ENCODE data around the gene TNFAIP8L2. TPM values are rescaled to one million over a fixed set of nuclear protein-coding genes. Genes with fewer than 3 reads are reported as not detected.

Gene TNFAIP8L2
- total and polyA plus RNA-seq, 8 donors, result 2.0 to 19.4 (median 6.8) TPM; not detected in 2

GRCh38 chr1:151171190-151171589 is 14.7 kb downstream of the TNFAIP8L2 start:
- TF ChIP-seq POLR2A (IDR thresholded peaks at IDR 0.05) (no peak), EP300 (IDR thresholded peaks at IDR 0.05) (no peak), CTCF (IDR thresholded peaks at IDR 0.05) (no peak), POLR2AphosphoS5 (IDR thresholded peaks at IDR 0.05) (no peak)
- H3K4me1 ChIP-seq, result peaks cover 9 to 23% (median 12%) of the 10 kb centered on the region in 4 donors
- DNase-seq, result no peak
- intact Hi-C loops (cut with DNase I; ENCODE audit: low total_unique reads), result loop anchor here (10.0 kb wide), 1 partner anchor 74 kb away; no protein-coding TSS in a partner anchor
- 79 to 93% (median 88%) methylated on average over 5 of the region's 5 CpGs for WGBS, 5 donors
- no peaks in the 10 kb centered on the region for H3K9me3 ChIP-seq
- H3K27ac ChIP-seq, result no peak overlapping the region
- H3K27me3 ChIP-seq, result no peaks in the 10 kb centered on the region
- H3K4me3 ChIP-seq, result no peak overlapping the region
- peaks cover 34 to 82% (median 78%) of the 10 kb centered on the region in 4 donors for H3K36me3 ChIP-seq

- intact Hi-C loops (cut with DNase I; ENCODE audit: low total_unique reads), result loop anchor here (10.0 kb wide), 1 partner anchor 70 kb away; no protein-coding TSS in a partner anchor
- H3K4me3 ChIP-seq, result no peak overlapping the region
- peaks cover 56 to 90% (median 87%) of the 10 kb centered on the region in 4 donors for H3K36me3 ChIP-seq
- H3K27ac ChIP-seq, result peak overlapping the region in 2 of 5 donors; percentile 32 to 33
- H3K4me1 ChIP-seq, result peaks cover 0 to 10% (median 0%) of the 10 kb centered on the region in 4 donors
- 59 to 82% (median 72%) methylated on average over 6 of the region's 6 CpGs for WGBS, 5 donors
- TF ChIP-seq EP300 (IDR thresholded peaks at IDR 0.05) (no peak), POLR2AphosphoS5 (IDR thresholded peaks at IDR 0.05) (no peak), CTCF (IDR thresholded peaks at IDR 0.05) (no peak), POLR2A (IDR thresholded peaks at IDR 0.05) (no peak)
- no peaks in the 10 kb centered on the region for H3K27me3 ChIP-seq
- DNase-seq, result no peak
- no peaks in the 10 kb centered on the region for H3K9me3 ChIP-seq
Measured at GRCh38 chr1:151175041-151175741, 18.7 kb downstream of the TNFAIP8L2 start.

- Histone ChIP-seq H3K27ac (peak within 1 kb of the TSS in 2 of 5 donors; percentile 32 to 33), H3K4me1 (peaks cover 0 to 10% (median 0%) of the 10 kb centered on the region in 4 donors), H3K4me3 (no peak within 1 kb of the TSS), H3K36me3 (peaks cover 63 to 90% (median 87%) of the 10 kb centered on the region in 4 donors), H3K27me3 (no peaks in the 10 kb centered on the region), H3K9me3 (no peaks in the 10 kb centered on the region)
- peak in 1 of 2 donors; percentile 29 for DNase-seq
- intact Hi-C loops (cut with DNase I; ENCODE audit: low total_unique reads), result loop anchor here (10.0 kb wide), 1 partner anchor 69 kb away; no protein-coding TSS in a partner anchor
- TF ChIP-seq CTCF (IDR thresholded peaks at IDR 0.05) (peak in 3 of 7 experiments; percentile 16 to 31 (median 23)), POLR2A (IDR thresholded peaks at IDR 0.05) (no peak)
- 54 to 67% (median 62%) methylated on average over 4 of the region's 4 CpGs for WGBS, 5 donors
Measured at GRCh38 chr1:151175863-151176262, 19.4 kb downstream of the TNFAIP8L2 start, which contains the start of gene TMOD4. TSS of gene TMOD4 (minus strand) at chr1:151175981. CDS start at chr1:151174875, 1,106 bp downstream.

GRCh38 chr1:151176514-151177045 is 20.1 kb downstream of the TNFAIP8L2 start:
- H3K36me3 ChIP-seq, result peaks cover 70 to 90% (median 87%) of the 10 kb centered on the region in 4 donors
- no peak for TF ChIP-seq EP300 (IDR thresholded peaks at IDR 0.05)
- no peak for TF ChIP-seq CTCF (IDR thresholded peaks at IDR 0.05)
- TF ChIP-seq POLR2AphosphoS5 (IDR thresholded peaks at IDR 0.05), result no peak
- TF ChIP-seq POLR2A (IDR thresholded peaks at IDR 0.05), result no peak

More at GRCh38 chr1:151176514-151177045, 20.1 kb downstream of the TNFAIP8L2 start:
- intact Hi-C loops (cut with DNase I; ENCODE audit: low total_unique reads), result loop anchor here (10.0 kb wide), 1 partner anchor 68 kb away; no protein-coding TSS in a partner anchor
- H3K4me1 ChIP-seq, result peaks cover 0 to 10% (median 0%) of the 10 kb centered on the region in 4 donors
- H3K27me3 ChIP-seq, result no peaks in the 10 kb centered on the region
- 92 to 95% (median 94%) methylated on average over 17 of the region's 17 CpGs for WGBS, 5 donors
- no peak overlapping the region for H3K4me3 ChIP-seq
- H3K27ac ChIP-seq, result no peak overlapping the region
- no peak for DNase-seq
- no peaks in the 10 kb centered on the region for H3K9me3 ChIP-seq

All from stomach (tissue), 9 donors.